IMR-90 (cell line): ENCODE data around the gene LRRC1. TPM values are rescaled to one million over a fixed set of nuclear protein-coding genes. Genes with fewer than 3 reads are reported as not detected.

Source experiments
- ATAC-seq: fragments of 200-7000 bp; cut with Tn5 transposase; 2 replicates; pipeline ENCODE4 v1.9.1; 2020; ENCODE audit warnings: low read depth, mild to moderate bottlenecking, moderate library complexity
- BruUV-seq: library from RNA; stranded (reverse); fragments of 400-500 nt; replicated peaks from 2 replicates; lab custom pipeline; 2021; lab: Mats Ljungman, UMichigan
- CTCF ChIA-PET: fragments of 300-600 bp; formaldehyde crosslinking; extraction: SDS; loops from one replicate; lab custom pipeline; 2021; ENCODE audit warnings: antibody characterized with exemption; lab: Yijun Ruan, JAX
- POLR2A ChIA-PET: fragments of 300-600 bp; sonication (Branson Sonifier 250); formaldehyde crosslinking; loops from one replicate; lab custom pipeline; 2022; ENCODE audit warnings: antibody characterized with exemption; ENCODE audit not compliant: unreplicated experiment; lab: Charles Lee
- DNase-seq: peaks from one replicate; pipeline ENCODE4 v3.0.0; 2013
- H2AFZ ChIP-seq: replicated peaks from 2 replicates; pipeline ENCODE3; 2013; ENCODE audit warnings: low read length, mild to moderate bottlenecking; ENCODE audit not compliant: poor library complexity
- H2AK5ac ChIP-seq: 2 replicates; pipeline ENCODE4 v1.6.1; 2013; ENCODE audit warnings: low read depth, low read length, inconsistent platforms
- H2AK9ac ChIP-seq: replicated peaks from 2 replicates; pipeline ENCODE3; 2013; ENCODE audit warnings: mild to moderate bottlenecking, low read depth, low read length, moderate library complexity; ENCODE audit not compliant: poor library complexity
- H2BK120ac ChIP-seq: 2 replicates; pipeline ENCODE4 v1.6.1; 2013; ENCODE audit warnings: low read depth, low read length, inconsistent platforms
- H2BK15ac ChIP-seq: 3 replicates; pipeline ENCODE4 v1.6.1; 2013; ENCODE audit warnings: low read depth, low read length, inconsistent platforms
- H2BK20ac ChIP-seq: 2 replicates; pipeline ENCODE4 v1.6.1; 2013; ENCODE audit warnings: low read depth, mild to moderate bottlenecking, inconsistent platforms, low read length, moderate library complexity
- H2BK5ac ChIP-seq: 2 replicates; pipeline ENCODE4 v1.6.1; 2013; ENCODE audit warnings: mild to moderate bottlenecking, low read depth, low read length, inconsistent platforms; ENCODE audit not compliant: poor library complexity, severe bottlenecking
- H3K14ac ChIP-seq: replicated peaks from 2 replicates; pipeline ENCODE4 v1.6.1; 2013; ENCODE audit warnings: low read depth, low read length, inconsistent platforms
- H3K18ac ChIP-seq: 2 replicates; pipeline ENCODE4 v1.6.1; 2013; ENCODE audit warnings: low read depth, low read length, control low read depth
- H3K23ac ChIP-seq: 2 replicates; pipeline ENCODE4 v1.6.1; 2013; ENCODE audit warnings: low read depth, low read length, inconsistent platforms
- H3K27ac ChIP-seq: 2 replicates; pipeline ENCODE4 v1.5.1; 2013; ENCODE audit warnings: mild to moderate bottlenecking, control low read depth, low read length; ENCODE audit not compliant: insufficient read depth
- H3K27me3 ChIP-seq: 2 replicates; pipeline ENCODE4 v1.6.1; 2013; ENCODE audit warnings: low read length; ENCODE audit not compliant: control insufficient read depth, insufficient read depth
- H3K36me3 ChIP-seq: 2 replicates; pipeline ENCODE4 v1.6.1; 2013; ENCODE audit warnings: low read length, mixed read lengths; ENCODE audit not compliant: control insufficient read depth, insufficient read depth
- H3K4ac ChIP-seq: 2 replicates; pipeline ENCODE4 v1.6.1; 2013; ENCODE audit warnings: low read depth, low read length, inconsistent platforms
- H3K4me1 ChIP-seq: 2 replicates; pipeline ENCODE4 v1.6.1; 2013; ENCODE audit warnings: low read length, mixed read lengths; ENCODE audit not compliant: control insufficient read depth, insufficient read depth
- H3K4me2 ChIP-seq: 2 replicates; pipeline ENCODE4 v1.6.1; 2013; ENCODE audit warnings: low read depth, mild to moderate bottlenecking, control low read depth, low read length, moderate library complexity
- H3K4me3 ChIP-seq: 2 replicates; pipeline ENCODE4 v1.5.1; 2013; ENCODE audit warnings: low read depth, mild to moderate bottlenecking, control low read depth, low read length, moderate library complexity; ENCODE audit not compliant: insufficient read depth
- H3K56ac ChIP-seq: 2 replicates; pipeline ENCODE4 v1.6.1; 2013; ENCODE audit warnings: low read length, inconsistent platforms; ENCODE audit not compliant: insufficient read depth; ENCODE audit errors: extremely low read depth
- H3K79me1 ChIP-seq, 2 experiments: 2 replicates each; pipeline ENCODE4 v1.6.1; 2013; ENCODE audit warnings: low read length in 2 of 2, inconsistent platforms in 1 of 2, low read depth in 1 of 2
- H3K9ac ChIP-seq: 2 replicates; pipeline ENCODE4 v1.6.1; 2013; ENCODE audit warnings: low read depth, low read length, control low read depth
- H3K9me1 ChIP-seq: 2 replicates; pipeline ENCODE4 v1.6.1; 2013; ENCODE audit warnings: low read length, inconsistent platforms; ENCODE audit not compliant: insufficient read depth
- H3K9me3 ChIP-seq: 2 replicates; pipeline ENCODE4 v1.6.1; 2013; ENCODE audit warnings: low read length; ENCODE audit not compliant: control insufficient read depth, insufficient read depth
- H4K20me1 ChIP-seq: 2 replicates; pipeline ENCODE4 v1.6.1; 2013; ENCODE audit warnings: low read length, inconsistent platforms; ENCODE audit not compliant: insufficient read depth
- H4K5ac ChIP-seq: 2 replicates; pipeline ENCODE4 v1.6.1; 2013; ENCODE audit warnings: mild to moderate bottlenecking, low read depth, low read length, control low read depth
- H4K8ac ChIP-seq, 2 experiments: 2 replicates each; pipeline ENCODE4 v1.6.1; 2013; ENCODE audit warnings: low read depth in 2 of 2, low read length in 2 of 2, control low read depth in 1 of 2, inconsistent platforms in 1 of 2
- H4K91ac ChIP-seq: 2 replicates; pipeline ENCODE4 v1.6.1; 2013; ENCODE audit warnings: low read depth, low read length, inconsistent platforms; ENCODE audit not compliant: insufficient read depth
- BHLHE40 ChIP-seq: fragments of 150-350 bp; IDR thresholded peaks from 2 replicates; pipeline ENCODE4 v1.6.1; 2016; ENCODE audit warnings: mild to moderate bottlenecking, low read depth, low read length
- CEBPB ChIP-seq: IDR thresholded peaks from 2 replicates; pipeline ENCODE4 v1.6.1; 2012; ENCODE audit warnings: low read depth, low read length, improper control_type of control experiment
- CHD1 ChIP-seq: IDR thresholded peaks from 2 replicates; pipeline ENCODE4 v1.6.1; 2012; ENCODE audit warnings: low read depth, low read length, improper control_type of control experiment
- ELK1 ChIP-seq: fragments of 150-350 bp; IDR thresholded peaks from 2 replicates; pipeline ENCODE4 v1.6.1; 2016; ENCODE audit warnings: low read depth, mild to moderate bottlenecking, low read length, moderate library complexity, borderline replicate concordance
- FOS ChIP-seq: fragments of 150-350 bp; IDR thresholded peaks from 2 replicates; pipeline ENCODE4 v1.6.1; 2016; ENCODE audit warnings: low read depth, low read length
- MAFK ChIP-seq: IDR thresholded peaks from 2 replicates; pipeline ENCODE4 v1.6.1; 2012; ENCODE audit warnings: low read depth, low read length, improper control_type of control experiment
- MAZ ChIP-seq: IDR thresholded peaks from 2 replicates; pipeline ENCODE4 v1.6.1; 2012; ENCODE audit warnings: low read depth, mild to moderate bottlenecking, low read length, improper control_type of control experiment, moderate library complexity, borderline replicate concordance
- MXI1 ChIP-seq: IDR thresholded peaks from 2 replicates; pipeline ENCODE4 v1.6.1; 2012; ENCODE audit warnings: low read depth, mild to moderate bottlenecking, low read length, moderate library complexity, borderline replicate concordance
- NFE2L2 ChIP-seq: fragments of 150-350 bp; IDR thresholded peaks from 2 replicates; pipeline ENCODE4 v1.6.1; 2016; ENCODE audit warnings: low read depth, mild to moderate bottlenecking, low read length
- POLR2A ChIP-seq: IDR thresholded peaks from 2 replicates; pipeline ENCODE4 v1.6.1; 2012; ENCODE audit warnings: mild to moderate bottlenecking, low read depth, low read length
- RAD21 ChIP-seq: IDR thresholded peaks from 2 replicates; pipeline ENCODE4 v1.6.1; 2012; ENCODE audit warnings: low read length, improper control_type of control experiment
- RCOR1 ChIP-seq: IDR thresholded peaks from 2 replicates; pipeline ENCODE4 v1.6.1; 2012; ENCODE audit warnings: mild to moderate bottlenecking, low read length, improper control_type of control experiment; ENCODE audit not compliant: insufficient replicate concordance
- RFX5 ChIP-seq: IDR thresholded peaks from 2 replicates; pipeline ENCODE4 v1.8.0; 2012; ENCODE audit warnings: low read depth, mild to moderate bottlenecking, low read length, moderate library complexity
- SMC3 ChIP-seq: fragments of 150-350 bp; IDR thresholded peaks from 2 replicates; pipeline ENCODE4 v1.6.1; 2016; ENCODE audit warnings: low read depth, mild to moderate bottlenecking, antibody characterized with exemption, low read length, moderate library complexity
- USF2 ChIP-seq: fragments of 150-350 bp; IDR thresholded peaks from 2 replicates; pipeline ENCODE4 v1.6.1; 2017; ENCODE audit warnings: mild to moderate bottlenecking, antibody characterized with exemption, low read length, low read depth
- WGBS, 2 experiments: methylation state at CpG; one replicate each; pipeline versions ENCODE4 v1.1.5 to v1.1.7; 2013; ENCODE audit warnings: missing lambda C conversion rate in 2 of 2; ENCODE audit not compliant: insufficient read length in 1 of 2; ENCODE audit errors: extremely low coverage in 2 of 2; 5-methylcytosine and 5-hydroxymethylcytosine counted together
- dilution Hi-C: fragments of 300-500 bp; cut with HindIII; formaldehyde crosslinking; loops from one replicate; pipeline ENCODE4 v1.14.3; 2018; ENCODE audit warnings: low sequenced_read_pairs; ENCODE audit not compliant: unreplicated experiment
- in situ Hi-C: fragments of 300-500 bp; cut with MboI; formaldehyde crosslinking; loops from 3 replicates; pipeline ENCODE4 v1.14.3; 2019; ENCODE audit warnings: low sequenced_read_pairs, inconsistent platforms, mixed read lengths
- intact Hi-C: fragments of 100-400 bp; cut with micrococcal nuclease; formaldehyde crosslinking; loops from 2 replicates; pipeline ENCODE4 v1.10.0; 2022
- polyA plus RNA-seq, 3 experiments: library from polyadenylated mRNA; depleted of rRNA; stranded (reverse); fragments of >200 nt; gene quantifications; 2 replicates each; pipeline ENCODE4 v1.2.3, GENCODE V29; 2012; ENCODE audit warnings: low replicate concordance in 1 of 3
- total RNA-seq: library from RNA; depleted of rRNA; stranded (reverse); fragments of >200 nt; gene quantifications from 2 replicates; pipeline ENCODE4 v1.2.3, GENCODE V29; 2012
- TF ChIP-seq, protein P1 (sequence below): conservative IDR thresholded peaks from 2 replicates; pipeline ENCODE4 v1.5.1; 2012; ENCODE audit warnings: mild to moderate bottlenecking, low read depth, low read length, improper control_type of control experiment

Gene LRRC1
- total and polyA plus RNA-seq, 2 of the 4 experiments (the other 2 are of a cell fraction) = 5.1 to 6.1 TPM

- no peak overlapping the region for H3K18ac ChIP-seq
- no TSS peak for BruUV-seq
- POLR2A ChIA-PET = no interaction called here
- no peaks in the 10 kb centered on the region for H3K9me3 ChIP-seq
- ATAC-seq (no peak), DNase-seq (peak; percentile 28)
- H4K5ac ChIP-seq = no peak overlapping the region
- no peak overlapping the region for H2BK20ac ChIP-seq
- no peak overlapping the region for H2AFZ ChIP-seq
- no peak overlapping the region for H3K9ac ChIP-seq
- no peak overlapping the region for H3K14ac ChIP-seq
- no peak overlapping the region for H3K4me2 ChIP-seq
- no peaks in the 10 kb centered on the region for H3K36me3 ChIP-seq
- H2AK9ac ChIP-seq = no peak overlapping the region
- H3K9me1 ChIP-seq = no peaks in the 10 kb centered on the region
- no peaks in the 10 kb centered on the region for H4K20me1 ChIP-seq
- no peaks in the 10 kb centered on the region for H3K27me3 ChIP-seq
- H3K56ac ChIP-seq = no peak overlapping the region
- 100% methylated on average over 1 of the region's 2 CpGs; no CpG with 5 or more reads in 1 of the 2 experiments for WGBS, 2 experiments
- intact Hi-C loops (no loop called here), in situ Hi-C loops (no loop called here), dilution Hi-C loops (no loop called here)
- H3K23ac ChIP-seq = no peak overlapping the region
- no peak overlapping the region for H3K4ac ChIP-seq
- no peak overlapping the region for H3K27ac ChIP-seq
- H2BK120ac ChIP-seq = no peak overlapping the region
- H2BK15ac ChIP-seq = no peak overlapping the region
- no peak overlapping the region for H2BK5ac ChIP-seq
- H4K91ac ChIP-seq = no peak overlapping the region
- peaks cover 8% of the 10 kb centered on the region; the same call in 1 of the 2 replicates for H3K4me1 ChIP-seq
- H4K8ac ChIP-seq = no peak overlapping the region
- H3K4me3 ChIP-seq = no peak overlapping the region
- CTCF ChIA-PET = no interaction called here
- no peaks in the 10 kb centered on the region for H3K79me1 ChIP-seq
- H2AK5ac ChIP-seq = no peak overlapping the region
- no peak for TF ChIP-seq RCOR1
- no peak for TF ChIP-seq MXI1
- TF ChIP-seq, protein P1, sequence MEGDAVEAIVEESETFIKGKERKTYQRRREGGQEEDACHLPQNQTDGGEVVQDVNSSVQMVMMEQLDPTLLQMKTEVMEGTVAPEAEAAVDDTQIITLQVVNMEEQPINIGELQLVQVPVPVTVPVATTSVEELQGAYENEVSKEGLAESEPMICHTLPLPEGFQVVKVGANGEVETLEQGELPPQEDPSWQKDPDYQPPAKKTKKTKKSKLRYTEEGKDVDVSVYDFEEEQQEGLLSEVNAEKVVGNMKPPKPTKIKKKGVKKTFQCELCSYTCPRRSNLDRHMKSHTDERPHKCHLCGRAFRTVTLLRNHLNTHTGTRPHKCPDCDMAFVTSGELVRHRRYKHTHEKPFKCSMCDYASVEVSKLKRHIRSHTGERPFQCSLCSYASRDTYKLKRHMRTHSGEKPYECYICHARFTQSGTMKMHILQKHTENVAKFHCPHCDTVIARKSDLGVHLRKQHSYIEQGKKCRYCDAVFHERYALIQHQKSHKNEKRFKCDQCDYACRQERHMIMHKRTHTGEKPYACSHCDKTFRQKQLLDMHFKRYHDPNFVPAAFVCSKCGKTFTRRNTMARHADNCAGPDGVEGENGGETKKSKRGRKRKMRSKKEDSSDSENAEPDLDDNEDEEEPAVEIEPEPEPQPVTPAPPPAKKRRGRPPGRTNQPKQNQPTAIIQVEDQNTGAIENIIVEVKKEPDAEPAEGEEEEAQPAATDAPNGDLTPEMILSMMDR = no peak
- no peak for TF ChIP-seq CEBPB
- TF ChIP-seq MAFK = no peak
- no peak for TF ChIP-seq SMC3
- no peak for TF ChIP-seq USF2
- no peak for TF ChIP-seq ELK1
- TF ChIP-seq MAZ = no peak
- TF ChIP-seq NFE2L2 = no peak
- TF ChIP-seq POLR2A = no peak
- no peak for TF ChIP-seq RFX5
- TF ChIP-seq CHD1 = no peak
- TF ChIP-seq BHLHE40 = no peak
- no peak for TF ChIP-seq RAD21
- no peak for TF ChIP-seq FOS
These were observed 26.2 kb upstream of the LRRC1 start for GRCh38 chr6:53768636-53769035.
